H1 (cell line): ENCODE results near the gene CCDC102A. TPM values are rescaled to one million over a fixed set of nuclear protein-coding genes. Genes with fewer than 3 reads are reported as not detected.

Source experiments
- CTCF ChIP-seq, 3 experiments: IDR thresholded peaks; 1 replicate in 2 of 3; 2 replicates in 1 of 3; pipeline versions ENCODE4 v1.5.1 to v1.6.1; 2011; ENCODE audit warnings: low read length in 3 of 3, mild to moderate bottlenecking in 3 of 3, inconsistent platforms in 2 of 3, low read depth in 1 of 3, moderate library complexity in 1 of 3; ENCODE audit not compliant: insufficient read depth in 1 of 3; ENCODE audit errors: control extremely low read depth in 1 of 3
- GABPA ChIP-seq: IDR thresholded peaks from 2 replicates; pipeline ENCODE4 v1.6.1; 2011; ENCODE audit warnings: mild to moderate bottlenecking, low read length, moderate library complexity, borderline replicate concordance; ENCODE audit not compliant: insufficient read depth
- HDAC2 ChIP-seq, 2 experiments: fragments of 300-600 bp in 1 of 2; sonication (generic) in 1 of 2; IDR thresholded peaks; 2 replicates each; pipeline ENCODE4 v1.6.1; 2011 to 2012; ENCODE audit warnings: low read depth in 2 of 2, low read length in 2 of 2, mild to moderate bottlenecking in 2 of 2, moderate library complexity in 2 of 2, borderline replicate concordance in 1 of 2, inconsistent platforms in 1 of 2
- JUN ChIP-seq: IDR thresholded peaks from 2 replicates; pipeline ENCODE4 v1.6.1; 2011; ENCODE audit warnings: low read depth, mild to moderate bottlenecking, improper control_type of control experiment, low read length
- NANOG ChIP-seq: IDR thresholded peaks from 2 replicates; pipeline ENCODE4 v1.6.1; 2011; ENCODE audit warnings: low read length, low read depth, mild to moderate bottlenecking, inconsistent platforms; ENCODE audit not compliant: insufficient read depth, poor library complexity, severe bottlenecking
- RAD21 ChIP-seq, 2 experiments: IDR thresholded peaks in 1 of 2; conservative IDR thresholded peaks in 1 of 2; 2 replicates each; pipeline ENCODE4 v1.6.1; 2011; ENCODE audit warnings: low read depth in 2 of 2, low read length in 2 of 2, improper control_type of control experiment in 1 of 2, inconsistent platforms in 1 of 2, mild to moderate bottlenecking in 1 of 2, moderate library complexity in 1 of 2
- RNF2 ChIP-seq: fragments of 200-900, 300-1000 bp; sonication (generic); IDR thresholded peaks from 2 replicates; pipeline ENCODE4 v1.7.1; 2016; ENCODE audit warnings: borderline replicate concordance, low read depth, mild to moderate bottlenecking, antibody characterized with exemption, low read length; ENCODE audit not compliant: poor library complexity, severe bottlenecking; ENCODE audit errors: missing control alignments
- RXRA ChIP-seq: IDR thresholded peaks from 2 replicates; pipeline ENCODE4 v1.6.1; 2011; ENCODE audit warnings: low read depth, mild to moderate bottlenecking, low read length, moderate library complexity; ENCODE audit not compliant: insufficient read depth
- SIN3A ChIP-seq, 2 experiments: IDR thresholded peaks in 1 of 2; conservative IDR thresholded peaks in 1 of 2; 2 replicates each; pipeline ENCODE4 v1.6.1; 2011 to 2012; ENCODE audit warnings: low read length in 2 of 2, improper control_type of control experiment in 1 of 2, low read depth in 1 of 2, mild to moderate bottlenecking in 1 of 2
- SIX5 ChIP-seq: IDR thresholded peaks from 2 replicates; pipeline ENCODE4 v1.6.1; 2011; ENCODE audit warnings: mild to moderate bottlenecking, low read depth, low read length
- TAF7 ChIP-seq: optimal IDR thresholded peaks from 2 replicates; pipeline ENCODE3; 2011; ENCODE audit warnings: low read depth, mild to moderate bottlenecking, inconsistent platforms, low read length, moderate library complexity, borderline replicate concordance
- TEAD4 ChIP-seq: IDR thresholded peaks from 2 replicates; pipeline ENCODE4 v1.6.1; 2012; ENCODE audit warnings: low read depth, low read length, inconsistent platforms, mixed read lengths
- polyA plus RNA-seq, 7 experiments: library from polyadenylated mRNA; depleted of rRNA in 3 of 7; stranded (reverse) in 5 of 7; unstranded in 2 of 7; fragments of >200 nt in 5 of 7; fragments of 200-250 nt in 2 of 7; gene quantifications; 1 replicate in 5 of 7; 2 replicates in 1 of 7; 4 replicates in 1 of 7; pipeline versions ENCODE4 v1.2.1 to v1.2.3, GENCODE V29; 2011 to 2013; ENCODE audit warnings: missing spikeins in 2 of 7, mixed read lengths in 2 of 7
- total RNA-seq: library from RNA; stranded (reverse); fragmentation: NEBNext Ultra II Directional; extraction: Animal tissue kit (Norgen Biotek cat#: 25700); gene quantifications from 2 replicates; pipeline ENCODE4 v1.2.1, GENCODE V29; 2021

The CCDC102A gene
- total and polyA plus RNA-seq, 2 of the 8 experiments (the other 6 are each of a cell fraction or from before 2014, with no cell fraction given), result 4.0 to 7.5 TPM

GRCh38 chr16:57519796-57520360, 16.5 kb downstream of the CCDC102A start (continued):
- TF ChIP-seq CTCF (IDR thresholded peaks at IDR 0.05; ENCODE audit: control extremely low read depth in 1 of 3, insufficient read depth in 1 of 3, low read depth in 1 of 3, low read length in 3 of 3) (peak; percentile 96 to 99 (median 97)), TAF7 (no peak), SIX5 (no peak), HDAC2 (IDR thresholded peaks at IDR 0.05; ENCODE audit: borderline replicate concordance in 1 of 2, low read depth in 2 of 2, low read length in 2 of 2) (peak in 1 of 2 experiments; percentile 80; a peak in 1 of 4 replicates), JUN (no peak), RAD21 (IDR thresholded peaks at IDR 0.05 in 1 of 2, conservative IDR thresholded peaks at IDR 0.05 in 1 of 2; ENCODE audit: low read depth in 2 of 2, low read length in 2 of 2) (peak; percentile 94 to 97), TEAD4 (no peak), GABPA (peak; percentile 61; the same call in 1 of the 2 replicates), RNF2 (no peak), NANOG (no peak), SIN3A (conservative IDR thresholded peaks at IDR 0.05 in 1 of 2, IDR thresholded peaks at IDR 0.05 in 1 of 2; ENCODE audit: low read depth in 1 of 2, low read length in 2 of 2) (peak in 1 of 2 experiments; percentile 61; a peak in 2 of 4 replicates), RXRA (no peak)
